GM19193 (cell line): ENCODE data around the gene ACVR1C.

Experiments
- POLR2A ChIP-seq: IDR thresholded peaks from 4 replicates; pipeline ENCODE4 v1.6.1; 2011; ENCODE audit not compliant: insufficient read depth, insufficient read length; ENCODE audit errors: extremely low read depth

ACVR1C gene

GRCh38 chr2:157601807-157602206, 26.9 kb downstream of the ACVR1C start:
- no peak for TF ChIP-seq POLR2A

GRCh38 chr2:157596992-157597681, 31.5 kb downstream of the ACVR1C start:
- TF ChIP-seq POLR2A, result no peak

GRCh38 chr2:157593411-157593810, 35.3 kb downstream of the ACVR1C start:
- TF ChIP-seq POLR2A, result no peak

GRCh38 chr2:157592948-157593347, 35.7 kb downstream of the ACVR1C start:
- TF ChIP-seq POLR2A, result no peak

- no peak for TF ChIP-seq POLR2A
Observed at GRCh38 chr2:157592374-157592773, 36.3 kb downstream of the ACVR1C start.

GRCh38 chr2:157587576-157587975, 41.1 kb downstream of the ACVR1C start:
- no peak for TF ChIP-seq POLR2A

- no peak for TF ChIP-seq POLR2A
Observed at GRCh38 chr2:157574165-157574564, 54.5 kb downstream of the ACVR1C start.

GRCh38 chr2:157572725-157573124, 55.9 kb downstream of the ACVR1C start:
- no peak for TF ChIP-seq POLR2A

GRCh38 chr2:157565550-157565949, 63.1 kb downstream of the ACVR1C start:
- TF ChIP-seq POLR2A, result no peak

GRCh38 chr2:157559890-157560289, 68.8 kb downstream of the ACVR1C start:
- no peak for TF ChIP-seq POLR2A

GRCh38 chr2:157559461-157559860, 69.2 kb downstream of the ACVR1C start:
- no peak for TF ChIP-seq POLR2A

- TF ChIP-seq POLR2A, result no peak
Observed at GRCh38 chr2:157559061-157559460, 69.6 kb downstream of the ACVR1C start.

GRCh38 chr2:157557770-157558169, 70.9 kb downstream of the ACVR1C start:
- TF ChIP-seq POLR2A, result no peak

GRCh38 chr2:157540102-157540501, 88.6 kb downstream of the ACVR1C start:
- no peak for TF ChIP-seq POLR2A

GRCh38 chr2:157538064-157538463, 90.6 kb downstream of the ACVR1C start:
- TF ChIP-seq POLR2A, result no peak

GRCh38 chr2:157536815-157537214, 91.8 kb downstream of the ACVR1C start:
- TF ChIP-seq POLR2A, result no peak
